HG03354 (cell line): Measurements from ENCODE around the gene ANKS6.
"Not testable (repeated sequence)": the region's sequence is repeated elsewhere in the genome, so short reads cannot be mapped to it uniquely, and the experiment has no call there.

Experiments
- ATAC-seq: cut with Tn5 transposase; IDR thresholded peaks from one replicate; pipeline ENCODE4 v1.9.1; 2021; ENCODE audit warnings: mild to moderate bottlenecking; ENCODE audit not compliant: unreplicated experiment, poor library complexity, severe bottlenecking

Gene ANKS6

DNA sequence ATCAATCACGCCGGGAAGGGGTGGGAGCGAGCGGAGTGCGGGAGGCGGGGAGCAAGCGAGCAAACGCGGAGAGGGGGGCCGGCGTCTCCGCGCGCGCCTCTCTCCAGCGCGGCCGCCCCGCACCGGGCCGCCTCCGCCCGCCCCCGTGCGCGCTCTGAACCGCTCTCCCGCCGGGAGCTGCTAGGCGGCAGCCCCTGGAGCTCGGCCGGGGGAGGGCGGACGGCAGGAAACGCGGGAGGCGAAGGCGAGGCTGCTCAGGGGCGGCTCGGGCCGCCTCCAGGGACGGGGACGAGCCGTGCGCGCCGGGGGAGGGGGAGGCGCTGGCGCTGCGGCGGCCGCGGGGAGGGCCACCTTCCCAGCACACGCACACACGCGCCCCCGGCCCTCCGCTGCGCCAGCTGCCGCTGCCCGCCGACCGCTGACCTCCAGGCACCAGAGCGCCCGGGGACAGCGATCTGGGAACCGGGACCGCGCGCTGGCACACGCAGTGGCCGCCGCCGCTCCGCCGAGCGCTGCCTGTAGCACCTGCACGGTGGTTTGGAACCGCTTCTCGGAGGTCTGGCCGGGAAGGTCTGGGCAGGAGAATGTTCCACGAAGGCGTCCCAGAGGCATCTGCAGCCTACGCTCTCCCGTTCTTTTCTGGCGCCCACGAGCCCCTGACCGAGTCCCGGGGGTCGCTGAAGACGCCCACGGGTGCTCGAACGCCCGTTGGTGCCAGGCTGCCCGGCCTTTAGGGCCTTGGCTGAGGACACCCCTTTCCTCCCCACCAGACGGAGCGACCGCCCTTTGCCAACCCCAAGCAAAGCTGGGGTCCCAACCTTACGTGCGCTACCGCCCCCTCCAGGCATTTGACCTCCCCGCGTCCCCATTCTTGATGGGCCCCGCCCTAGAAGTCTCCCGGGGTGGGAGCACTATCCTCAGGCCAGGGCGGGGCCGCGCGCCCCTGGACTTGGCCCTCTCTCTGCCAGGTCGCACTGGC is 87.1 kb downstream of the ANKS6 start, which contains the start of gene GABBR2:
GABBR2 (minus strand) TSS at position 3 of the 979 bp plus-strand sequence. CDS start 198 bp downstream, outside the sequence.
- no peak for ATAC-seq

DNA sequence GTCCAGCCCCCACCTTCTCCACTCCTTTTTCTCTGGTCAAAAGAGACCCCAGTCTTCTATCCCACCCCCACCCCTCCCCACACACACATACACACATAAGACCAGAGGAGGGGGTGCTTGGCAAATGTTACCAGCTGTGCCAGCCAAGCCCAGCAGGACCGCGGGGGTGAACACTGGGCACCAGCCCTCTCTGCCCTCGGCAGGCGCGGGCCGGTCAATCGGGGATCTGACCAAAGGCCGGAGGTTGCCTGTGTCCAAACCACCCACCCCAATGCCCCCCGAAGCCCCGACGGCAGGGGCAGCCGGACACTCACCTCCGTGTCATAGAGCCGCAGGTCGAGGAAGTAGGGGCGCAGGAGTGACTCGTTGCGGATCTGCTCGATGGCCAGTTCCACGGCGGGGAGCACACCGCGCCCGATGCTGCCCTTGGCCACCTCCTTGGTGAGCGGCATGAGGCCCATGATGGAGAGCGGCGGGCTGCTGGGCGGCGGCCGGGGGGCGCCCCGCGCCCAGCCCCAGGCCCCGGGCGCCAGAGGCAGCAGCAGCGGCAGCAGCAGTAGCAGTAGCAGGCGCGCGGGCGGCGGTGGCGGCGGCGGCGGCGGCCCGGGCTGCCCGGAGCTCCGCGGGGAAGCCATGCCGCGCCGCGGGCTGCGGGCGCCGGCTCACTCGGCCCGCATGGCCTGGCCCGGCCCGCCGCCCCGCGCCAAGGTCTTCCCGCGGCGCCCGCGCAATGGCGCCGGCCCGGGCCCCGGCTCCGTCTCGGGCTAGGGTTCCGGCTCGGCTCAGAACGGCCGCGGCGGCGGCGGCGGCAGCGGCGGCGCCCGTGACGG is 88.0 kb downstream of the ANKS6 start:
- ATAC-seq, result no peak

DNA sequence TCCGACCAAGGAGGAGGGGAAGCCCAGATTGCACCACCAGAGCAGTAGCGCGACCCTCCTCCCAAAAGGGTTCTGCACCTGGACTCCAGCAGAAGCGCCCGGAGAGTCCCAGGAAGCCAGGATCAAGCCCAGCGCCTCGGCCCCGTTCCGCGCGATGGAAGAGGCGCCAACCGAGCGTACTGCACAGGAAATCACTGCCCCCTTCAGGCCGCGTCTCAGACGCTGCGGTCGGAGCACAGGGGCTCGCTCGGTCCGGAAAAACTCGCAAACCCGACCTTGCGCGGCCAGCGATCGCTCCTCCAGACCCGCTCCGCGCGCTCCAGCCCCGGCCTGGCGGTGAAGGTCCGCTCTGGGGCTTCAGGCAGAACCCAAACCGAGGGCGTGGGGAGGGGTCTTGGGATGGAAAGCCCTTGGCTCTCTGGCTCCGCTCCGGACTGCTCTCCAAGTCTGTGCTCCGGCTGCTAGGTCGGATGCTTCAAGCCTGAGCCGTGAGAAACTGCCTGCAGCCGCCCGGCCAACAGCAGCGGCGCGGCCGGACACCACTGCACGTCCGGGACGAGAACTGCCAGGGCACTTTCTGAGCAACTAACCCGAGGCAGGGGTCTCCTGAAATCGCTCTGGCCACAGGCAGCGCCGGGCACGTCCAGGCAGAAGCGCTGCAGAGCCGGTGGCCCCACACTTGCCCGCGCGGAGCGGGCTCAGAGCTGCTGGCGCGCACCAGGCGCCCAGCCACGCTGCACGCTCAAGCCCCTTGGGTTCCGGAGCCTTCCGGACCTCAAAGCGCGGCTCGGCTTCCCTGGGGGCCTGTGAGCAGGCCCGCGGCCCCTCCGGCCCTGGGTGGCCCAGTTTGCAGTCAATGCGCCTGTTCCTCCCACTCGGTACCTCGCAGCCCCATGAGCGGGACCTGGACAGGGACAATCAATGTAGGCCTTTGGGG is 88.9 kb downstream of the ANKS6 start:
- ATAC-seq, result peak; percentile 60

DNA sequence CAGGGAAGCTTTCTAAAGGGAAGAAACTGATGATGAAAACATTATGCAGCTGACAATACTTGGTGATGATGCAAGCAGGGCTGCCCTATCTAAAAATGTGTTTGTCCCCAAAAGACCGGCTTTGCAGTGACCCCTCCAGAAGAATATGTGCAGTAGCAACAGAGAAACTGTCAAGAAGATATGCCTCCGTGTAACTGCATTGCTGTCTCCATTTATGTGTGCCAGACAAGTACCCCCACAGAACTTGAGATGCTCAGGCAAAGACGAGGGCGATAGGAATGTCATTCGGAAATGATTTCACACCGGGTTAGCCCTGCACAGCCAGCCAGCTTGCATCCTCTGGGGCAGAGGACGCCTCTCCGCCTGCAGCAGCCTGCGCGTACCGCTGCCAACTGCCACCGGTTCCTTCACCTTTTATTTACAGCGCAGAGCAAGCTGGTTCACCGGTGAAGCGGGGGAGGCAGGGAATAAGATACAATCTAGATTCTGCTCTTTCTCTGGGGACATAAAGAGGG is 89.6 kb downstream of the ANKS6 start:
- ATAC-seq, result no peak

DNA sequence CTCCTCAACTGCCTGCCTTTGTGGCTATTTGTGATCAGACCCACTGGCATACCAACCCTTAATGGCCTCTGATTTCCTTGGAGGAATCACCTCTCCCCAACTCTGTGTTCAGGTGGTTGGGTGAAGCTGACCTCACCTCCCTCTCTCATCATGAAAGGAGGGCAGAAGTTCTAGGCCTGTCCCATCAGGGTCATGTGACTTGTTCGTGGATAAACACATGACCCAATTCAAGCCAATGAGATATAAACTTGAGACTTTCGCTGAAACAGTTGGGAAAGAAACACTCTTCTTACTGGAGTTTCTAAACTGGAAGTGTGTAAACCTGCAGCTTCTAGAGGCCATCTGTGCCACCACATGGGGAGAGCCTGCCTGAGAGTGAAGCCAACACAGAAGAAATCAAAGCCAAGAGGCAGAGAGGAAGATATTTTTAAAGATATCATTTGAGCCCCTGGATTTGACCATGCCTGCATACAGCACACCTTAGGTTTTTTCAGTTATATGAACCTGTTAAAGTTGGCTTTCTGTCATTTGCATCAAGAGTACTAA is 93.4 kb downstream of the ANKS6 start:
- ATAC-seq, result no peak

DNA sequence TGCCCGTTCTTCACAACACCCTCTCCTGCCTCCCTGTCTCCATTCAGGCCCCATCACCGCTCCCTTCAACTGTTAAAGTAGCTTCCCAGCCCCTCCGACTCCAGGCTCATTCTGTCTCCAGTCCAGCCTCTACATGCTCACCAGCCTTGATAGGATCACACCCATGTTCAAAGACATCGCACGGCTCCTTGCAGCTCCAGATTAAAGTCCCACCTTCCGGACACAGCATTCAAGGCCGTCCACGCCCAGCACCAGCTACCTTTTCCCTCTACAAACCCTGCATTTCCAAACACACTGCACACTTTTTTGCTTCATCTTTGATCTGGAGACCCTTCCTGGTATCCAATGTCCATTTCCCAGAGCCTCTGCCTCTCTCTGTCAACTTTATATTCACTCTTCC is 94.0 kb downstream of the ANKS6 start:
- no peak for ATAC-seq

DNA sequence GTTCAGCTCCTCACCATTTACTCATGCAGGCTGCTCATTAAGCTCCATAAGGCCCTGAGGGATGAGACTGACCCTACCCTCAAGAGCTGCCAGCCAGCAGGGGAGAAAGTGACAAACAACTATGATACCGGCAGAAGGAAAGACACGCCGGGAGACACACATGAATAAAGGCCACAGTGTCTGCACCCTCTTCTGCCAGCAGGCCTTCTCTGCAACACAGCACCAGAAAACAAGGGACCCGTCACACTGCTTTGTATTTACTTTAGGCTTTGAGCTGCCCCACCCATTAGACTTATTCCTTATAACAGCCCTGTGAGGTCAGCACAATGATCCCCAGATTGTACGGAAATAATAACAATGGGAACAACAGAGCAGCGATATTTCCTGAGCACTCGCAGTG is 94.8 kb downstream of the ANKS6 start:
- ATAC-seq, result no peak

DNA sequence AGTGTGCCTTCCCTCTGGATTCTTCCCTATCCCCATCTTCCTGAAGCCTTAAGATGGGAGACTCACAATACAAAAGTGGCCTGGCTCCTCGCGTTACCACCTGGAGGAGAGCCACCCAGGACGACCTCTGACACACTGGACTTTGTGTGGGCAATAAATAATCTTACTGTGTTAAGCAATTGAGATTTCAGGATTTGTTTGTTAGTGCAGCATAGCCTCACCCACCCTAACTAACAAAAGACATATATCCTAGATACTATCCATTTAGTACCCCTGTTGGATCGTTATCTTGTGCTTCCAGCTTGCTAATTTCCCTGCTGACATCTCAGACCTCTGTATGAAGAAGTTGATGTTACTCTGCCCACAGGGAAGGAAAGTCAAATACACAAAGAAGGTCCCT is 95.6 kb downstream of the ANKS6 start:
- no peak for ATAC-seq

DNA sequence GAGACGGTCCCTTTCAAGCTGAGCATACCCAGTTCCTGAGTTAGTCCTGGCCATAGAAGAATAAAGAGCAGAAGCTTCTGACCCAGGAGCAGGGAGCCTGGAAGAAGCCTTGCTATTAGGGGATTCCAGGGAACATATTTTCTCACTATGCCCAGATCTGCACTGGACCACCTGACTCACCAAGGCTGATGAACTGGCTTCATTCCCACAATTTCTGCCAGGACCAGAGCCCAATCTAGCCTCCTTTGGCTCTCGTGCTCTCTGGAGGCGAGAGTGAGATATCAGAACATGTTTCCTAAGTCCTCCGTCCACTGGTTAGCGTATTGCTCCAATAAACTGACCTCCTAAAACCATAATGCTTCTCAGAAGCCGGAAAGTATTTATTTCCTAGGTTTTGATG is 97.5 kb downstream of the ANKS6 start:
- no peak for ATAC-seq

DNA sequence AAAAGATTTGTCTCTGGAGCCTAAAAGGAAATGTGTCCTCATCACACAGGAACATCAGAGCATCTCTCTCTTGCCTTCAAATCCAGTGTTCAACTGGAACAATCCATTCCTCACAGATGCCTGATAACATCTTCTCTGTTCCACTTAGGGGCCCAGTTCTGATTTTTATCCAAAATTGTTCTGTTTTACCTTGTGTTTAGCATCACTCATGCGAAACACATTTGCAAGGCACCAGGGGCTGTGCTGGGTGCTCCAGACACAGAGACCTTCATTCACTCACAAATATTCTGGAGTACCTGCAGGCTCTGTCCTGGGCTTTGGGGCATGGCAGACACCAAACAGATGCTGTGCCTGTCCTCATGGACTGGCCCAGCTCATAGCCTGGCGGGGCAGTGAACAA is 101.4 kb downstream of the ANKS6 start:
- ATAC-seq, result no peak

DNA sequence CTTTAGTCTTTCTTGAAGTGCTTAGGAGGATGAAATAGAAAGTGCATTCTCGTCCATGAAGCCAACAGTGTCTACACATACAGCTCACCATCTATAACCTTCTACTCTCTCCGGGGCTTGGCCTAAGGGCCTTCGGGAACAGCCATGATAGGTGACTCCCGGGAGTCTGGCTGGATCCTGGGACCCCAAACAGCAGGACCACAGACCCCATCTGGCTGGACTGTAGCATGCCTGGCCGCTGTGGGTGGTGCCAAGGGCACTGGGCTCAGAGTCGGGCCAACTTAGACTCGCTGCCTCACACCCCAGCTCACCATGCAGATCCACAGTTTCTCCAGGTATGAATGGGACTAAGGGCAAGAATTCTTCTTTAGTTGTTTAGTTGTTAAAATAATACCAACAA is 104.0 kb downstream of the ANKS6 start:
- ATAC-seq, result no peak

DNA sequence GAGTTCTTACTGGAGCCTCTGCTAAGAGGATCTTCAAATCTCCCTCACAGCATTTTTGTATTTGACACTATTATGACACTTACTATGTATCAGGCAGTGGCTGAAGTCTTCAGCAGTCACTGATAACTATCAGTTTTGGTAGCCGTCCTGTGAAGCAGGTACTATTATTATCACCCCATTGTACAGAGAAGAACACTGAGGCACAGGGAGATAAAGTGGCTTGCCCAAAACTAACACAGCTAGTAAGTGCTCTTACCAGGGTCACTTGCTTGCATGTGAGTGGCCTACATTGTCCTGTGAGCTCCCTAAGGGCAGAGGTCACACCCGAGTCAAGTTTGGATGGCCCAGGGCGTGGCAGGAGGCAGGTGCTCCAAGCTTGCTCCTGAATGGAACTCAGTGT is 104.5 kb downstream of the ANKS6 start:
- ATAC-seq, result no peak

DNA sequence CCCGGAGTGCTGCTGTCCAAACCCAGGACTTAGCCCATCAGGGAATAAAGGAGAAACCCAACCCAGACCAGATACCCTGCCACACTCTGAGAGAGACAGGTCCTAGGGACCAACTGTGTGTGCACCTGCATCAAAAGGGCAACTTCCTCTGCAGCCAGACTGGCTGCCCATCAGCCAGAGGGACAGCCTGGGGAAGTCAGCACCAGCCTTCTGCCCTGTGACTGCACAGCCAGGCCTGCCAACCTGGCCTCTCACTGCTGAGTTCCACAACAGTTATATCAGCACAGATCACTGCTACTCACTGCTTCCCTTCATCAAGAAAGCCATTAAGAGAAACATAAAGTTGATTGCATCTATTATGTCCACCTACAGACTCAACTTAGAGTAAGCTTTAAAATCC is 105.7 kb downstream of the ANKS6 start:
- ATAC-seq, result no peak

DNA sequence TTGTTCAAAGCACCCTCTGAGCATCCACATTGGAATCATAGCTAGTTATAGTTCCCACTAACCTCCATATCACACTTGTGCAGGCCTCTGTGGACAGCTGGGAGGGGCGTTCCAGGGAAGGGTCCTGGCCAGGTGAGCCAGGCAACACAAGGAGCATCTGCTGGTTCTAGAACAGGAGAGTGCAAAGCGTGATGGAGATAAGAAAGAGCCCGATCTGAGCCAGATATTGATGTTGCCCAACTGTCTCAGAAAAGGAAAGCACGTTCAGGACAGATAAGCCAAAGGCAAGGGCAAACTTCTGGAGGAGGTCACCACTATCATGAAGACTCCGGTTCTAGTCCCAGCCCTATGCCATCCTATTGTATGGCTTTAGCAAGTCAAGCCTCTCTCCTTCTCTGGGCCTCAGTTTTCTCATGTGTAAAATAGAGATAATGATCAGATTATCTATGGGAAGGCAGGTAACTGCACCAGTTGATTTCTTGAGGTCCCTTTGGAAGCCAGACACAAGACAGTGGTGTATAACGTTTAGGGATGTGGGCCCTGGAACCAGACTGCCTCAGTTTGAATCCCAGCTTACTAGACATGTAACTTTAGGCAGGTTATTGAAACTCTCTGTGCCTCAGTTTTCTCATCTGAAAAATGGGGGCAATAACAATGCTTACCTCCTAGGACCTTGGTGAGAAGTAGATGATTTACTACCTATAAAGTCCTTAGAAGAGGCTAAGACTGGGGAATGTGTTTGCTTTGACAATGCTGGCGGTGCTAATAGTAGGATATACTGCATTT is 107.5 kb downstream of the ANKS6 start:
- ATAC-seq, result no peak

DNA sequence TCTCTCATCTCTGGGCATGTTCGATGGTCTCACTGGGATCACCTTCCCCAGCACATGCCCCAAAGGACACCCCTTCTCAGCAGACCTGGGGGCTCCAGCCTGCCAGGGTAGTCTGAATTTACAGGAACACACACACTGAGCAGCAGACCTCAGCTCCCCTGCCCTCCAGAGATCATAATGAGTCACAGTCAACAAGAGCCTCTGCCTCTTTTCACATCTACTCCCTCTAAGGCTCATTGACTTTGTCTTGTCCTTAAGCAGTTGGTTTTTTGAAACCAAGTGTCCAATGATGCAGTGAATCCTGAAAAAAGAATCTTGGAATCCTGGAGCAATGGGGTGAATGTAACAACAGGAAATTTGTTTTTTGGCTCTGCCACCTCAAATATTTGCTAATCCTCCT is 108.4 kb downstream of the ANKS6 start:
- ATAC-seq, result no peak

DNA sequence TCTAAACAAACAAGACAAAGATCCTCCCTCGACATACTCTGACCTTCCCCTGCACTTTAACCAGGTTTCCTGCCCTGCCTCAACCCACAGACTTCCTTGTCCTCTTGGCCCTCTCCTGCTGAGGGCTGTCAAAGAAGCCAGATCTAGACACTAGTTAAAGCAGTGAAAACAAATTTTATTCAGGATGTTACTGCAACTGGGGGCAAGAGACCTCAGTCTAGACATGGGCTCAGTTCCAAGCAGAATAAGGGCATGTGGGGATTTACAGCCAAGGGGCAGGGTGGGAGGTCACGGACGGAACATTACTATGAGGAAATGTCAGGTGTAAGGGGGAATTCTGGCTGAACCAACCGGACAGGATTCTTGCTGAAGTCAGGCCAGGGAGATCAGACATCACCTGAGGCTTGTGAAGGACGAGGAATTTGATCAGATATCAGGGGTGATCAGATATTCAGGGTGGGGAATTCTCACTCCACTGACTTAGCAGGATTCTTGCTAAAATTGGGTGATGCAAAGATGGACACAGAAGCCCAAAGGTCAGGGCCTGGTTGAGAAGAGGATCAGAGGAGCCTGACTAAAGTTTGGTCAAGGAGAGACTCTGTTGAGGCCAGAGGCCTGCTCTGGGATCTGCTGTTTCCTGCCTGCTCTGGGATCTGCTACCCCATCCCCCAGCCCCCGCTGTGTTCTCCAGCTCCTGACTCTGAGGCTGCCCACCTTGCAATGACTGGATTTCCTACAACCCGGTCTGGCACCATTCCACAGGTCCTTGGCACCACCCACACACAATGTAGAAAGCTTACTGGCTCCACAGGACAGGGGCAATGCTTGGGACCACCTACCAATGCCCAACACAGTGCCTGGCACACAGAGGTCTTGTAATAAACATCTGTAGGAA is 109.1 kb downstream of the ANKS6 start:
- no peak for ATAC-seq

DNA sequence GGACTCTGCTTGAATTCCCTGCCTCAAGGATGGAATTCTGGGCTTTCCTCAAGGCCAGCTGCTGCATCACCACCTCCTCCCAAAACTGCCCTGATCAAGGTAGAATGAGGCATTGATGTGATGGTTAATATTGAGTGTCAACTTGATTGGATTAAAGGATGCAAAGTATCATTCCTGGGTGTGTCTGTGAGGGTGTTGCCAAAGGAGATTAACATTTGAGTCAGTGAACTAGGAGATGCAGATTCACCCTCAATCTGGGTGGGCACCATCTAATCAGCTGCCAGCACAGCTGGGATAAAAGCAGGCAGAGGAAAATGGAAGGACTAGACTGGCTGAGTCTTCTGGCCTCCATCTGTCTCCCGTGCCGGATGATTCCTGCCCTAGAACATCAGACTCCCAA is 111.5 kb downstream of the ANKS6 start:
- not testable (repeated sequence) for ATAC-seq
